Neural cell (in vitro differentiated cells): ENCODE measurements around the gene HJV. TPM values are rescaled to one million over a fixed set of nuclear protein-coding genes. Genes with fewer than 3 reads are reported as not detected.
A peak's percentile ranks its signal among the peaks of the same experiment; 100 is the strongest.

ENCODE experiments used
- H2AFZ ChIP-seq: fragments of 200-600, 300-800 bp; sonication (generic), shearing (Covaris generic); 2 replicates; pipeline ENCODE4 v1.6.0; 2014; ENCODE audit warnings: low read depth, mild to moderate bottlenecking, antibody characterized with exemption, low read length, moderate library complexity
- H3F3A ChIP-seq: fragments of 200-600 bp; shearing (Covaris generic); 2 replicates; pipeline ENCODE4 v1.6.1; 2016; ENCODE audit warnings: mild to moderate bottlenecking, moderate library complexity, mixed read lengths, antibody characterized with exemption, low read length; ENCODE audit not compliant: insufficient read depth, poor library complexity, severe bottlenecking
- H3K27ac ChIP-seq: fragments of 200-600, 300-800 bp; sonication (generic), shearing (Covaris generic); 2 replicates; pipeline ENCODE4 v1.5.1; 2014; ENCODE audit warnings: mild to moderate bottlenecking, low read length, moderate library complexity
- H3K27me3 ChIP-seq: fragments of 300-800, 200-600 bp; sonication (generic), shearing (Covaris generic); 2 replicates; pipeline ENCODE4 v1.6.0; 2014; ENCODE audit warnings: mild to moderate bottlenecking, low read depth, low read length, moderate library complexity; ENCODE audit not compliant: insufficient read depth
- H3K36me3 ChIP-seq: fragments of 300-800, 200-600 bp; sonication (generic), shearing (Covaris generic); 2 replicates; pipeline ENCODE4 v1.5.1; 2014; ENCODE audit warnings: mild to moderate bottlenecking, antibody characterized with exemption, low read length, moderate library complexity; ENCODE audit not compliant: insufficient read depth
- H3K4me2 ChIP-seq: fragments of 300-800, 200-600 bp; sonication (generic), shearing (Covaris generic); 2 replicates; pipeline ENCODE4 v1.6.0; 2014; ENCODE audit warnings: mild to moderate bottlenecking, low read length
- H3K4me3 ChIP-seq: fragments of 300-800, 200-600 bp; sonication (generic), shearing (Covaris generic); 2 replicates; pipeline ENCODE4 v1.5.1; 2014; ENCODE audit warnings: mild to moderate bottlenecking, low read length, moderate library complexity
- H3K79me2 ChIP-seq: fragments of 200-600 bp; shearing (Covaris generic); replicated peaks from 2 replicates; pipeline ENCODE4 v1.6.0; 2014; ENCODE audit warnings: mild to moderate bottlenecking, low read length, moderate library complexity; ENCODE audit not compliant: insufficient read depth
- H3K9ac ChIP-seq: fragments of 300-800, 200-600 bp; sonication (generic), shearing (Covaris generic); 2 replicates; pipeline ENCODE4 v1.6.1; 2016; ENCODE audit warnings: mild to moderate bottlenecking, low read length, mixed read lengths
- H3K9me2 ChIP-seq: fragments of 200-600 bp; shearing (Covaris generic); 2 replicates; pipeline ENCODE4 v1.6.1; 2016; ENCODE audit warnings: mild to moderate bottlenecking, low read length, mixed read lengths; ENCODE audit not compliant: insufficient read depth
- H3K9me3 ChIP-seq: fragments of 200-600, 300-800 bp; sonication (generic), shearing (Covaris generic); 2 replicates; pipeline ENCODE4 v1.6.1; 2016; ENCODE audit warnings: mild to moderate bottlenecking, mixed run types, low read length, moderate library complexity, mixed read lengths
- H4K20me1 ChIP-seq: fragments of 200-600 bp; shearing (Covaris generic); 2 replicates; pipeline ENCODE4 v1.6.1; 2016; ENCODE audit warnings: mild to moderate bottlenecking, mixed run types; ENCODE audit not compliant: insufficient read depth
- EP300 ChIP-seq: fragments of 450-650 bp; conservative IDR thresholded peaks from 2 replicates; pipeline ENCODE4 v1.6.1; 2014; ENCODE audit warnings: antibody characterized with exemption, mild to moderate bottlenecking, moderate library complexity; ENCODE audit not compliant: poor library complexity, severe bottlenecking
- EZH2 ChIP-seq: fragments of 200-600, 300-800 bp; shearing (Covaris generic), sonication (generic); IDR thresholded peaks from 2 replicates; pipeline ENCODE4 v1.6.1; 2014; ENCODE audit warnings: antibody characterized with exemption, low read length, borderline replicate concordance, mild to moderate bottlenecking; ENCODE audit not compliant: insufficient read depth, poor library complexity, severe bottlenecking
- MXI1 ChIP-seq: fragments of 450-650 bp; conservative IDR thresholded peaks from 2 replicates; pipeline ENCODE4 v1.6.1; 2014; ENCODE audit warnings: antibody characterized with exemption, mild to moderate bottlenecking; ENCODE audit not compliant: poor library complexity, severe bottlenecking
- POLR2AphosphoS5 ChIP-seq: IDR thresholded peaks from 2 replicates; pipeline ENCODE4 v1.6.1; 2012
- RAD21 ChIP-seq: fragments of 450-650 bp; conservative IDR thresholded peaks from 2 replicates; pipeline ENCODE4 v1.6.1; 2014; ENCODE audit warnings: antibody characterized with exemption, mild to moderate bottlenecking, moderate library complexity
- REST ChIP-seq: IDR thresholded peaks from 2 replicates; pipeline ENCODE4 v1.6.1; 2012; ENCODE audit warnings: borderline replicate concordance
- SMC3 ChIP-seq: fragments of 450-650 bp; conservative IDR thresholded peaks from 2 replicates; pipeline ENCODE4 v1.6.1; 2014; ENCODE audit warnings: antibody characterized with exemption, mild to moderate bottlenecking, moderate library complexity; ENCODE audit not compliant: poor library complexity
- TAF1 ChIP-seq: IDR thresholded peaks from 2 replicates; pipeline ENCODE4 v1.6.1; 2012; ENCODE audit warnings: low read depth
- polyA plus RNA-seq: library from polyadenylated mRNA; depleted of rRNA; stranded (reverse); fragments of >200 nt; gene quantifications from 2 replicates; pipeline ENCODE4 v1.2.3, GENCODE V29; 2014
- TF ChIP-seq, protein P1 (sequence below): fragments of 450-650 bp; IDR thresholded peaks from 2 replicates; pipeline ENCODE4 v1.5.1; 2014; ENCODE audit warnings: antibody characterized with exemption, mild to moderate bottlenecking, moderate library complexity; ENCODE audit not compliant: poor library complexity, severe bottlenecking

HJV gene
- polyA plus RNA-seq, 1 donor from 2014 or later: not detected

- H3K9ac ChIP-seq: peak overlapping the region; percentile 76
- H3K27me3 ChIP-seq: no peaks in the 10 kb centered on the region
- no peak overlapping the region for H3K4me2 ChIP-seq
- peak overlapping the region; percentile 79 for H3K4me3 ChIP-seq
- H2AFZ ChIP-seq: no peak overlapping the region
- H4K20me1 ChIP-seq: peaks cover 50% of the 10 kb centered on the region
- no peaks in the 10 kb centered on the region for H3K9me3 ChIP-seq
- peaks cover 59% of the 10 kb centered on the region for H3K79me2 ChIP-seq
- peaks cover 3% of the 10 kb centered on the region for H3F3A ChIP-seq
- H3K9me2 ChIP-seq: no peaks in the 10 kb centered on the region
- H3K36me3 ChIP-seq: peaks cover 29% of the 10 kb centered on the region
- H3K27ac ChIP-seq: peak overlapping the region; percentile 85
- TF ChIP-seq MXI1 (no peak), SMC3 (no peak), EP300 (no peak), POLR2AphosphoS5 (no peak), RAD21 (no peak), REST (no peak)
- TF ChIP-seq, protein P1, sequence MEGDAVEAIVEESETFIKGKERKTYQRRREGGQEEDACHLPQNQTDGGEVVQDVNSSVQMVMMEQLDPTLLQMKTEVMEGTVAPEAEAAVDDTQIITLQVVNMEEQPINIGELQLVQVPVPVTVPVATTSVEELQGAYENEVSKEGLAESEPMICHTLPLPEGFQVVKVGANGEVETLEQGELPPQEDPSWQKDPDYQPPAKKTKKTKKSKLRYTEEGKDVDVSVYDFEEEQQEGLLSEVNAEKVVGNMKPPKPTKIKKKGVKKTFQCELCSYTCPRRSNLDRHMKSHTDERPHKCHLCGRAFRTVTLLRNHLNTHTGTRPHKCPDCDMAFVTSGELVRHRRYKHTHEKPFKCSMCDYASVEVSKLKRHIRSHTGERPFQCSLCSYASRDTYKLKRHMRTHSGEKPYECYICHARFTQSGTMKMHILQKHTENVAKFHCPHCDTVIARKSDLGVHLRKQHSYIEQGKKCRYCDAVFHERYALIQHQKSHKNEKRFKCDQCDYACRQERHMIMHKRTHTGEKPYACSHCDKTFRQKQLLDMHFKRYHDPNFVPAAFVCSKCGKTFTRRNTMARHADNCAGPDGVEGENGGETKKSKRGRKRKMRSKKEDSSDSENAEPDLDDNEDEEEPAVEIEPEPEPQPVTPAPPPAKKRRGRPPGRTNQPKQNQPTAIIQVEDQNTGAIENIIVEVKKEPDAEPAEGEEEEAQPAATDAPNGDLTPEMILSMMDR: no peak
These were observed 25.5 kb downstream of the HJV start for GRCh38 chr1:145995964-145996432.

DNA sequence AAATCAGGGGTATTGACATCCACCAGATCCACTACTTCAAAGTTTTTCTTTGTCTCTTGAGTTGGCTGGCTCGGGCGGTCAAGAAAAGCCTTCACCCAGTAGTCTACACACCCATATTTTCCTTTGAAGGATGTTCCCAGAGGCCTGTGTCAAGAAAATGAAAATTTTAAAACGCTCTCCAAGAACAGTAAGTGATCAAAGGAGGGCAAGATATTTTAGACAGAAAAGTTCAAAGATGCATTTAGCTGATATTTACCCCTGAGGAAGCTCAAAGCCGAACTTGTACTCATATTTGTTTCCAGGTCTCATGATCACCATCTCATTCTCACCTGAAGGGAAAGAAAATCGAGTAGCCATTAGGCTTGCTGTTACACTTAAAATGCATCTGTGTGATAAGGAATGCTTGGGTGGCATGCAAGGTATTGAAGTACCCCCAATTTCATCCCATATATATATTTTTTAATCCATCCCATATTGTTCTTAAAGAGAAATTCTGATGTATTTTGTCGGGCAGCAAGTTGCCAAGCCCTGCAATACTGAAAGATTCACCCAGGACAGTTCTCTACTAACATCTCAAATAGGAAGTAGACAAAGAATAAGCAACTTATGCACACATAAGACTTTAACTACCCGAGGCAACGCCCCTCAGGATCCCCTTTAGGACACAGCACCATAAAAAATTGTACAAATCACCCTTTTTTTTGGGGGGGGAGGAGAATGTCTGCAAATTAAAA lies 26.2 kb downstream of the HJV start:
- Histone ChIP-seq H3K4me3 (peak overlapping the region; percentile 79), H3K9ac (peak overlapping the region; percentile 76), H3K36me3 (peaks cover 29% of the 10 kb centered on the region), H2AFZ (no peak overlapping the region), H3F3A (peaks cover 3% of the 10 kb centered on the region), H3K27me3 (no peaks in the 10 kb centered on the region), H3K27ac (peak overlapping the region; percentile 85), H3K9me2 (no peaks in the 10 kb centered on the region), H3K79me2 (peaks cover 65% of the 10 kb centered on the region), H4K20me1 (peaks cover 52% of the 10 kb centered on the region), H3K4me2 (peak overlapping the region; percentile 100), H3K9me3 (no peaks in the 10 kb centered on the region)
- TF ChIP-seq MXI1 (no peak), TAF1 (no peak), EP300 (no peak), POLR2AphosphoS5 (no peak), EZH2 (no peak), RAD21 (no peak), SMC3 (no peak), REST (no peak)
- TF ChIP-seq, protein P1: no peak
